Neuronal stem cell (in vitro differentiated cells): Measurements from ENCODE around the gene ADAM15.
A peak's percentile ranks its signal among the peaks of the same experiment; 100 is the strongest.

ENCODE experiments used
- DNase-seq: peaks from one replicate; pipeline ENCODE4 v3.0.0-alpha.2; 2013; ENCODE audit warnings: low spot score
- H2AFZ ChIP-seq: one replicate; pipeline ENCODE4 v1.6.1; 2013; ENCODE audit warnings: mild to moderate bottlenecking, low read length, inconsistent platforms
- H2AK5ac ChIP-seq: 2 replicates; pipeline ENCODE4 v1.6.1; 2013; ENCODE audit warnings: low read depth, mild to moderate bottlenecking, inconsistent platforms, low read length, moderate library complexity, mixed read lengths
- H2BK120ac ChIP-seq: 2 replicates; pipeline ENCODE4 v1.6.1; 2013; ENCODE audit warnings: low read depth, mild to moderate bottlenecking, inconsistent platforms, low read length, moderate library complexity, mixed read lengths
- H2BK12ac ChIP-seq: one replicate; pipeline ENCODE4 v1.6.1; 2013; ENCODE audit warnings: low read length, inconsistent platforms
- H2BK15ac ChIP-seq: 2 replicates; pipeline ENCODE4 v1.6.1; 2013; ENCODE audit warnings: mild to moderate bottlenecking, low read length, inconsistent platforms, mixed read lengths
- H2BK5ac ChIP-seq: one replicate; pipeline ENCODE4 v1.6.1; 2013; ENCODE audit warnings: inconsistent platforms, mild to moderate bottlenecking, low read length, moderate library complexity
- H3K14ac ChIP-seq: one replicate; pipeline ENCODE4 v1.6.1; 2013; ENCODE audit warnings: low read length, inconsistent platforms
- H3K18ac ChIP-seq: 2 replicates; pipeline ENCODE4 v1.6.1; 2013; ENCODE audit warnings: low read length, inconsistent platforms
- H3K23ac ChIP-seq: 2 replicates; pipeline ENCODE4 v1.6.1; 2013; ENCODE audit warnings: low read depth, mild to moderate bottlenecking, mixed read lengths, low read length, inconsistent platforms; ENCODE audit not compliant: poor library complexity
- H3K27ac ChIP-seq: replicated peaks from 3 replicates; pipeline ENCODE4 v1.5.1; 2013; ENCODE audit warnings: low read length, inconsistent platforms
- H3K27me3 ChIP-seq, 3 experiments: 2 replicates each; pipeline ENCODE4 v1.6.1; 2013; ENCODE audit warnings: low read length in 3 of 3, mild to moderate bottlenecking in 2 of 3, inconsistent platforms in 1 of 3, low read depth in 1 of 3, mixed read lengths in 1 of 3, moderate library complexity in 1 of 3; ENCODE audit not compliant: control insufficient read depth in 3 of 3, insufficient read depth in 3 of 3
- H3K36me3 ChIP-seq, 2 donors: replicated peaks in 1 of 2; 2 replicates each; pipeline ENCODE4 v1.6.1; 2013; ENCODE audit warnings: low read length in 2 of 2; ENCODE audit not compliant: control insufficient read depth in 2 of 2, insufficient read depth in 2 of 2
- H3K4ac ChIP-seq: 2 replicates; pipeline ENCODE4 v1.6.1; 2013; ENCODE audit warnings: inconsistent platforms, mild to moderate bottlenecking, low read length, moderate library complexity
- H3K4me1 ChIP-seq, 2 donors: 1 replicate in 1 of 2; 2 replicates in 1 of 2; pipeline ENCODE4 v1.6.1; 2013; ENCODE audit warnings: low read length in 2 of 2, low read depth in 1 of 2; ENCODE audit not compliant: control insufficient read depth in 2 of 2, insufficient read depth in 1 of 2
- H3K4me2 ChIP-seq: one replicate; pipeline ENCODE4 v1.6.1; 2013; ENCODE audit warnings: mild to moderate bottlenecking, low read length, inconsistent platforms; ENCODE audit not compliant: insufficient read depth, poor library complexity, severe bottlenecking
- H3K4me3 ChIP-seq, 2 donors: 2 replicates each; pipeline ENCODE4 v1.5.1; 2013; ENCODE audit warnings: low read length in 2 of 2, mild to moderate bottlenecking in 2 of 2, inconsistent platforms in 1 of 2, moderate library complexity in 1 of 2
- H3K79me1 ChIP-seq: one replicate; pipeline ENCODE4 v1.6.1; 2013; ENCODE audit warnings: low read depth, mild to moderate bottlenecking, inconsistent platforms, low read length, moderate library complexity
- H3K9ac ChIP-seq: one replicate; pipeline ENCODE4 v1.6.1; 2013; ENCODE audit warnings: mild to moderate bottlenecking, low read depth, low read length, inconsistent platforms; ENCODE audit not compliant: poor library complexity
- H3K9me3 ChIP-seq, 2 donors: replicated peaks in 1 of 2; 2 replicates each; pipeline versions ENCODE3 to v1.6.1; 2013; ENCODE audit warnings: low read length in 2 of 2, mild to moderate bottlenecking in 2 of 2, inconsistent platforms in 1 of 2, low read depth in 1 of 2, mixed read lengths in 1 of 2, moderate library complexity in 1 of 2; ENCODE audit not compliant: control insufficient read depth in 2 of 2, insufficient read depth in 1 of 2
- H4K8ac ChIP-seq: one replicate; pipeline ENCODE4 v1.6.1; 2013; ENCODE audit warnings: low read depth, mild to moderate bottlenecking, inconsistent platforms, low read length, moderate library complexity
- H4K91ac ChIP-seq: one replicate; pipeline ENCODE4 v1.6.1; 2013; ENCODE audit warnings: low read length, low read depth, mild to moderate bottlenecking, inconsistent platforms; ENCODE audit not compliant: poor library complexity
- WGBS, 2 donors: extraction: QIAGEN DNeasy Blood & Tissue Kit; methylation state at CpG; one replicate each; pipeline ENCODE4 v1.1.7; 2013; ENCODE audit warnings: missing lambda C conversion rate in 2 of 2, mixed read lengths in 1 of 2; ENCODE audit not compliant: insufficient read length in 2 of 2, insufficient replicate concordance in 1 of 2; ENCODE audit errors: extremely low coverage in 2 of 2; 5-methylcytosine and 5-hydroxymethylcytosine counted together

ADAM15 gene

DNA sequence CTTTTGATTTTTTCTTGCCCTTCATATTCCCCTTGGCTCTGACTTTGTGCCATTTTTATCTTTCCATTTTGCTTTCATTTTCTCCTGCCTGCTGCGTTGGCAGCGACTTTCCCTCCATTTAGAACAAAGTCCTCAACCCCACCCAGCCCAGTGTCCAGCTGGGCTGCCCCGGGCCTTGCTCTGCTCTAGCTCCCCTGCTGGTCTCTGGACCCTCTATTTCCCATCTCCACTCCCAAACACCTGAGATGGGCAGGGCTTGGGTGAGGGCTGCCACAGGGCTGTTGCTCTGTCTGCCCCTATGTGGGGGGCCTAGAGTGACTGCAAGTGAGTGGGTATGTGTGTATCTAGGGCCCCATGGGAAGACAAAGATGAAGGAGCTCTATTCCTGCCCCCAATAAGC lies 7.3 kb upstream of the ADAM15 start:
- no peak overlapping the region for H2AFZ ChIP-seq
- WGBS, 2 donors, result no CpG with 5 or more reads among the region's 3 CpGs
- peaks cover 0 to 3% of the 10 kb centered on the region in 2 donors for H3K9me3 ChIP-seq
- H3K4me2 ChIP-seq, result no peak overlapping the region
- no peak overlapping the region for H2BK120ac ChIP-seq
- no peak overlapping the region for H3K14ac ChIP-seq
- no peak overlapping the region for H4K91ac ChIP-seq
- no peak overlapping the region for H3K9ac ChIP-seq
- H3K79me1 ChIP-seq, result no peaks in the 10 kb centered on the region
- H4K8ac ChIP-seq, result no peak overlapping the region
- peaks cover 8 to 10% of the 10 kb centered on the region in 2 donors for H3K4me1 ChIP-seq
- H2AK5ac ChIP-seq, result peak overlapping the region; percentile 67
- no peak overlapping the region for H3K23ac ChIP-seq
- DNase-seq, result no peak
- no peak overlapping the region for H3K4me3 ChIP-seq
- no peak overlapping the region for H3K27ac ChIP-seq
- no peak overlapping the region for H2BK15ac ChIP-seq
- no peak overlapping the region for H3K18ac ChIP-seq
- H2BK12ac ChIP-seq, result no peak overlapping the region
- H3K4ac ChIP-seq, result no peak overlapping the region
- no peaks in the 10 kb centered on the region for H3K27me3 ChIP-seq
- H3K36me3 ChIP-seq, result no peaks in the 10 kb centered on the region
- H2BK5ac ChIP-seq, result no peak overlapping the region

DNA sequence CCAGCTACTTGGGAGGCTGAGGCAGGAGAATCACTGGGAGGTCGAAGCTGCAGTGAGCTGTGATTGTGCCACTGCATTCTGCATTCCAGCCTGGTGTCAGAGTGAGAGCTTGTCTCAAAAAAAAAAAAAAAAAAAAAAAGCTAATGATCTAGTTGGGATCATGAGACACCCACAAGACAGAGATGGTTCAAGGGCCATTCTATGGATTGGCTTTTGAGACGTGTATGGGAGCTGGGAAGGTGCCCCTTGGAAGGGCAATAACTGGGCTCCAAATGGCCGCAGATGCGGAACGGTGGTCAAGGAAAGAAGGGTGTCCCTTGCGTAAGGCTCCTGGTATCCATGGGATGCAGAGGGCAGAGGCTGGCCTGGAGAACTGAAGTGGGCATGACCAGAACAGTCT lies 6.8 kb upstream of the ADAM15 start:
- H3K36me3 ChIP-seq, result no peaks in the 10 kb centered on the region
- no peak overlapping the region for H3K23ac ChIP-seq
- peak overlapping the region; percentile 45 for H2AFZ ChIP-seq
- no peak overlapping the region for H3K4me2 ChIP-seq
- WGBS, 2 donors, result no CpG with 5 or more reads among the region's 6 CpGs
- H4K91ac ChIP-seq, result no peak overlapping the region
- no peak overlapping the region for H3K9ac ChIP-seq
- H2AK5ac ChIP-seq, result no peak overlapping the region
- no peak overlapping the region for H3K4me3 ChIP-seq
- DNase-seq, result no peak
- H2BK12ac ChIP-seq, result peak overlapping the region; percentile 67
- H3K4me1 ChIP-seq, result peaks cover 9 to 10% of the 10 kb centered on the region in 2 donors
- no peak overlapping the region for H3K27ac ChIP-seq
- H4K8ac ChIP-seq, result no peak overlapping the region
- no peak overlapping the region for H3K4ac ChIP-seq
- H2BK120ac ChIP-seq, result no peak overlapping the region
- peak overlapping the region; percentile 39 for H3K18ac ChIP-seq
- no peaks in the 10 kb centered on the region for H3K27me3 ChIP-seq
- H2BK15ac ChIP-seq, result no peak overlapping the region
- no peaks in the 10 kb centered on the region for H3K79me1 ChIP-seq
- peaks cover 0 to 3% of the 10 kb centered on the region in 2 donors for H3K9me3 ChIP-seq
- H3K14ac ChIP-seq, result no peak overlapping the region
- no peak overlapping the region for H2BK5ac ChIP-seq

DNA sequence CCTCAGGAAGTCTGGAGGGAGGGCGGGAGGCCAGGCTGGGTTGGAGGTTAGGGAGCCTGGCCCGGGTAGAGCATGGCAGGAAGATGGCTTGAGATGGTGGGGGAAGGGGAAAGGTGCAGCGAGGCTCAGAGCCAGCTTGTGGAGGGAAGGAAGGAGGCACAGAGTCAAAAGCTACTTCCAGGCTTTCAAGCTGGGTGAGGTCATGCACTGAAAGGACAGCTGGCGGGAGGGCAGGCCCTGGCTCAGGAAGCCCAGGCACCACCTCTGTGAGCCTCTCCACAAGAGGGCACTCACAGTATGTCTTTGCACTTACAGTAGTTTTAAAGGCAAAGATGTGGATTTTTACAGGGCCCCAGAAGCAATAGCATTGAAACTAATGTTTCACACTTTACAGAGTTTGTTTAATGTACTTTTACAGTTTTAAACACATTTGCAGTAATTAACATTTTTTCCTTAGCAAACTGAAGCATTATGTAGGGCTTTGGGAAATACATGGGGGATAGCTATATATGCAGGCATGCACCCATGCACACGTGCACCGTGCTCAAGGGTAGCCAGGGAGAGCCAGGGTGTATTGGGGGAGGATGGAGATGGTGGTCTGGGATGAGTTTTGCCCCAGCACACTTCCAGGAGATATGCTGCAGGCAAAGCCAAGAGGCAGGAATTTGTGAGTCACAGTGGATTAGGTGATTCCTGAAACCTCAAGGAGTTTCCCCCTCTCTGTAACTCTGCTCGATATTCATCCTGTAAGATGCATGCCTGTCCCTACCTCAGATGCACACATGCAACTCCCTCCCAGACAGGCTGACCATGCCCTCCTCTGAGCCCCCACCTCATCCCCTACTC lies 6.1 kb upstream of the ADAM15 start:
- no peak overlapping the region for H2BK120ac ChIP-seq
- H3K27ac ChIP-seq, result no peak overlapping the region
- peak overlapping the region; percentile 67 for H2BK12ac ChIP-seq
- WGBS, 2 donors, result no CpG with 5 or more reads among the region's 7 CpGs
- no peak overlapping the region for H3K4me2 ChIP-seq
- DNase-seq, result peak; percentile 52
- H3K14ac ChIP-seq, result no peak overlapping the region
- no peak overlapping the region for H2BK5ac ChIP-seq
- no peak overlapping the region for H4K8ac ChIP-seq
- H3K27me3 ChIP-seq, result no peaks in the 10 kb centered on the region
- H2AFZ ChIP-seq, result peak overlapping the region; percentile 45
- peaks cover 14 to 15% of the 10 kb centered on the region in 2 donors for H3K4me1 ChIP-seq
- H3K36me3 ChIP-seq, result no peaks in the 10 kb centered on the region
- H3K23ac ChIP-seq, result no peak overlapping the region
- peak overlapping the region; percentile 73 for H3K9ac ChIP-seq
- H3K79me1 ChIP-seq, result no peaks in the 10 kb centered on the region
- H4K91ac ChIP-seq, result no peak overlapping the region
- H3K9me3 ChIP-seq, result peaks cover 0 to 3% of the 10 kb centered on the region in 2 donors
- H2BK15ac ChIP-seq, result no peak overlapping the region
- H3K18ac ChIP-seq, result peak overlapping the region; percentile 39
- no peak overlapping the region for H3K4me3 ChIP-seq
- no peak overlapping the region for H2AK5ac ChIP-seq
- H3K4ac ChIP-seq, result no peak overlapping the region

GRCh38 chr1:155048449-155049334 lies 2.4 kb upstream of the ADAM15 start:
- Histone ChIP-seq H3K4me1 (peaks cover 24 to 26% of the 10 kb centered on the region in 2 donors), H4K8ac (no peak overlapping the region), H2BK15ac (no peak overlapping the region), H3K27ac (no peak overlapping the region), H3K4ac (no peak overlapping the region), H3K14ac (no peak overlapping the region), H3K79me1 (no peaks in the 10 kb centered on the region), H2AK5ac (no peak overlapping the region), H2BK5ac (no peak overlapping the region), H4K91ac (no peak overlapping the region), H3K4me2 (no peak overlapping the region), H3K9ac (no peak overlapping the region), H3K9me3 (no peaks in the 10 kb centered on the region), H3K36me3 (peaks cover 0 to under 1% of the 10 kb centered on the region in 2 donors), H3K4me3 (no peak overlapping the region), H3K27me3 (no peaks in the 10 kb centered on the region), H2BK120ac (no peak overlapping the region), H3K23ac (no peak overlapping the region), H3K18ac (no peak overlapping the region), H2AFZ (no peak overlapping the region), H2BK12ac (no peak overlapping the region)
- no CpG with 5 or more reads among the region's 8 CpGs for WGBS, 2 donors
- no peak for DNase-seq
